ENCODE results near the gene SLCO3A1. TPM values are rescaled to one million over a fixed set of nuclear protein-coding genes. Genes with fewer than 3 reads are reported as not detected.
A peak's percentile ranks its signal among the peaks of the same experiment; 100 is the strongest.

SLCO3A1 gene
- total RNA-seq, 1 experiment from 2014 or later: 10.1 TPM

- DNase-seq (ENCODE audit: unreplicated experiment): no peak
- H3K36me3 Mint-ChIP-seq (ENCODE audit: insufficient read depth, unreplicated experiment): no peaks in the 10 kb centered on the region
- intact Hi-C loops (cut with micrococcal nuclease): loop anchor here (10.0 kb wide), 1 partner anchor 245 kb away; no protein-coding TSS in a partner anchor
- no peak overlapping the region for H3K4me3 Mint-ChIP-seq (ENCODE audit: unreplicated experiment)
- TF ChIP-seq, protein P1, sequence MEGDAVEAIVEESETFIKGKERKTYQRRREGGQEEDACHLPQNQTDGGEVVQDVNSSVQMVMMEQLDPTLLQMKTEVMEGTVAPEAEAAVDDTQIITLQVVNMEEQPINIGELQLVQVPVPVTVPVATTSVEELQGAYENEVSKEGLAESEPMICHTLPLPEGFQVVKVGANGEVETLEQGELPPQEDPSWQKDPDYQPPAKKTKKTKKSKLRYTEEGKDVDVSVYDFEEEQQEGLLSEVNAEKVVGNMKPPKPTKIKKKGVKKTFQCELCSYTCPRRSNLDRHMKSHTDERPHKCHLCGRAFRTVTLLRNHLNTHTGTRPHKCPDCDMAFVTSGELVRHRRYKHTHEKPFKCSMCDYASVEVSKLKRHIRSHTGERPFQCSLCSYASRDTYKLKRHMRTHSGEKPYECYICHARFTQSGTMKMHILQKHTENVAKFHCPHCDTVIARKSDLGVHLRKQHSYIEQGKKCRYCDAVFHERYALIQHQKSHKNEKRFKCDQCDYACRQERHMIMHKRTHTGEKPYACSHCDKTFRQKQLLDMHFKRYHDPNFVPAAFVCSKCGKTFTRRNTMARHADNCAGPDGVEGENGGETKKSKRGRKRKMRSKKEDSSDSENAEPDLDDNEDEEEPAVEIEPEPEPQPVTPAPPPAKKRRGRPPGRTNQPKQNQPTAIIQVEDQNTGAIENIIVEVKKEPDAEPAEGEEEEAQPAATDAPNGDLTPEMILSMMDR (IDR thresholded peaks at IDR 0.05; ENCODE audit: unreplicated experiment): no peak
- peaks cover 74% of the 10 kb centered on the region for H3K4me1 Mint-ChIP-seq (ENCODE audit: insufficient read depth, unreplicated experiment)
- no TSS peak for BruUV-seq (replicated peaks)
- peak overlapping the region; percentile 90 for H3K27ac Mint-ChIP-seq (ENCODE audit: low read depth, unreplicated experiment)
- CTCF ChIA-PET: interaction anchor here (0.6 to 1.4 kb wide), 7 partner anchors 8 to 1655 kb away, joined by 3 to 5 read pairs (median 3); no protein-coding TSS in a partner anchor
- POLR2A ChIA-PET: interaction anchor here (0.7 to 4.9 kb wide), 5 partner anchors 26 to 120 kb away, joined by 3 to 45 read pairs (median 3); no protein-coding TSS in a partner anchor
- no peaks in the 10 kb centered on the region for H3K27me3 Mint-ChIP-seq (ENCODE audit: insufficient read depth, unreplicated experiment)
- no peaks in the 10 kb centered on the region for H3K9me3 Mint-ChIP-seq (ENCODE audit: unreplicated experiment)
These were observed 95.9 kb downstream of the SLCO3A1 start for GRCh38 chr15:91949361-91949760.

DNA sequence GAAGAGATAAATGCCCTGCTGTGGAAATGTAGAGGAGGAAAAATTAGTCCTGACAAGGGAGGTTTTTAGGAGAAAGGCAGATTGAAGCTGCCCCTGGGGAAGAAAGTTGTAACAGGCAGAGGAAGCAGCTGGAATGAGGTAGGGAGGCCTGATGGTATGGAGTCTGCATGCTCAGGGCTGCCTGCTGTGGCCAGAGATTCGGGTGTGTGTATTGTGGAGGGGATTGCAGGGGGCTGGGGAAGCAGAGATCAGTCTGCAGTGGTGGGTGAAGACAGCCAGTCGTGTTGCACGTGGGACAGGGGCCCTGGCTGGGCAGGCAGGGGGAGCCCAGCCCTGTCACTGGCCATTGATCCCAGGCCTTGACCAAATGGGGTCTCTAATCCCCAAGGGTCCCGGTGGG is 96.5 kb downstream of the SLCO3A1 start:
- CTCF ChIA-PET: interaction anchor here (0.6 to 1.4 kb wide), 6 partner anchors 9 to 1655 kb away, joined by 3 to 5 read pairs (median 4); no protein-coding TSS in a partner anchor
- peaks cover 75% of the 10 kb centered on the region for H3K4me1 Mint-ChIP-seq (ENCODE audit: insufficient read depth, unreplicated experiment)
- no peak overlapping the region for H3K4me3 Mint-ChIP-seq (ENCODE audit: unreplicated experiment)
- DNase-seq (ENCODE audit: unreplicated experiment): no peak
- no peaks in the 10 kb centered on the region for H3K9me3 Mint-ChIP-seq (ENCODE audit: unreplicated experiment)
- H3K27ac Mint-ChIP-seq (ENCODE audit: low read depth, unreplicated experiment): peak overlapping the region; percentile 79
- POLR2A ChIA-PET: interaction anchor here (0.7 to 4.9 kb wide), 5 partner anchors 16 to 119 kb away, joined by 3 to 45 read pairs (median 6); no protein-coding TSS in a partner anchor
- no peaks in the 10 kb centered on the region for H3K27me3 Mint-ChIP-seq (ENCODE audit: insufficient read depth, unreplicated experiment)
- BruUV-seq (replicated peaks): no TSS peak
- intact Hi-C loops (cut with micrococcal nuclease): no loop called here
- TF ChIP-seq, protein P1 (IDR thresholded peaks at IDR 0.05; ENCODE audit: unreplicated experiment): no peak
- H3K36me3 Mint-ChIP-seq (ENCODE audit: insufficient read depth, unreplicated experiment): no peaks in the 10 kb centered on the region

- peak; percentile 89 for DNase-seq (ENCODE audit: unreplicated experiment)
- Mint-ChIP-seq H3K9me3 (ENCODE audit: unreplicated experiment) (no peaks in the 10 kb centered on the region), H3K4me3 (ENCODE audit: unreplicated experiment) (peak overlapping the region; percentile 4), H3K4me1 (ENCODE audit: insufficient read depth, unreplicated experiment) (peaks cover 74% of the 10 kb centered on the region), H3K27me3 (ENCODE audit: insufficient read depth, unreplicated experiment) (no peaks in the 10 kb centered on the region), H3K27ac (ENCODE audit: low read depth, unreplicated experiment) (peak overlapping the region; percentile 79), H3K36me3 (ENCODE audit: insufficient read depth, unreplicated experiment) (no peaks in the 10 kb centered on the region)
- BruUV-seq (replicated peaks): no TSS peak
- TF ChIP-seq, protein P1 (IDR thresholded peaks at IDR 0.05; ENCODE audit: unreplicated experiment): peak; percentile 12
- intact Hi-C loops (cut with micrococcal nuclease): no loop called here
- CTCF ChIA-PET: interaction anchor here (0.6 to 1.4 kb wide), 4 partner anchors 10 to 973 kb away, joined by 3 to 5 read pairs (median 3); no protein-coding TSS in a partner anchor
- POLR2A ChIA-PET: interaction anchor here (0.7 to 4.9 kb wide), 7 partner anchors 9 to 929 kb away, joined by 3 to 45 read pairs (median 5); partner anchors contain the start of gene VPS33B
These were observed 97.3 kb downstream of the SLCO3A1 start for GRCh38 chr15:91950631-91951329.

- no peaks in the 10 kb centered on the region for H3K9me3 Mint-ChIP-seq (ENCODE audit: unreplicated experiment)
- ChIA-PET POLR2A (interaction anchor here (1.4 kb wide), 1 partner anchor 85 kb away, joined by 5 read pairs; no protein-coding TSS in a partner anchor), CTCF (interaction anchor here (0.8 to 1.4 kb wide), 2 partner anchors 8 to 11 kb away, joined by 3 to 4 read pairs; no protein-coding TSS in a partner anchor)
- no peak overlapping the region for H3K27ac Mint-ChIP-seq (ENCODE audit: low read depth, unreplicated experiment)
- peaks cover 81% of the 10 kb centered on the region for H3K4me1 Mint-ChIP-seq (ENCODE audit: insufficient read depth, unreplicated experiment)
- H3K4me3 Mint-ChIP-seq (ENCODE audit: unreplicated experiment): no peak overlapping the region
- H3K36me3 Mint-ChIP-seq (ENCODE audit: insufficient read depth, unreplicated experiment): no peaks in the 10 kb centered on the region
- TF ChIP-seq, protein P1 (IDR thresholded peaks at IDR 0.05; ENCODE audit: unreplicated experiment): no peak
- no peaks in the 10 kb centered on the region for H3K27me3 Mint-ChIP-seq (ENCODE audit: insufficient read depth, unreplicated experiment)
- no peak for DNase-seq (ENCODE audit: unreplicated experiment)
- BruUV-seq (replicated peaks): no TSS peak
- intact Hi-C loops (cut with micrococcal nuclease): no loop called here
These were observed 98.7 kb downstream of the SLCO3A1 start for GRCh38 chr15:91952216-91952615.
